ENCODE measurements around the gene CNTNAP2.

Gene CNTNAP2

DNA sequence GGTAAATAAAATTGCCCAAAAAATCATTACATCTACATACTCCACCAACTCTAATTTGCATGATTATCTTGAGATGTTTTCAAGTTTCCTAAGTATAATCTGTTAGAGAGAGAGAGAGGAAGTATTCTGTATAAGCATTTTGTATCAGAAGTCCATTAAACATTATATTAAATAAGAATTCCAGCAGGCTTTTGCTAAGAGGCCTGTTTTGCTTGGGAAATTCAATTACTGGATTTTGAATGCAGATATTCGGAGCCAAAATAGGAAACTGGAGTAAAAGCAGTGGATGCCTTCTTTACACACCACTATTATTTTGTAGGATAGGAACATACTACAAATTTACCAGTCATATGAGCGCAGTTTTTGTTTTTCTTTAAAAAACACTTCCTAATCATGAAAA is 727.8 kb downstream of the CNTNAP2 start:
- H3K27me3 ChIP-seq (ENCODE audit: insufficient read depth, insufficient read length) = no peaks in the 10 kb centered on the region
- H3K9ac ChIP-seq (ENCODE audit: insufficient read length, low read depth) = no peak overlapping the region
- no peaks in the 10 kb centered on the region for H3K9me3 ChIP-seq (ENCODE audit: insufficient read depth, low read length)
- H3K36me3 ChIP-seq (ENCODE audit: insufficient read depth, insufficient read length, low read length) = no peaks in the 10 kb centered on the region
- no peak for TF ChIP-seq SUZ12 (IDR thresholded peaks at IDR 0.05; ENCODE audit: extremely low read depth, insufficient read depth, insufficient read length)
- TF ChIP-seq YY1 (IDR thresholded peaks at IDR 0.05; ENCODE audit: insufficient read depth, insufficient read length) = no peak
- no peak for TF ChIP-seq ZNF274 (IDR thresholded peaks at IDR 0.05; ENCODE audit: low read depth, low read length)
- no peaks in the 10 kb centered on the region for H3K4me1 ChIP-seq (ENCODE audit: insufficient read depth, insufficient read length)
- DNase-seq (ENCODE audit: low read depth, low spot score) = no peak
- H3K4me3 ChIP-seq (ENCODE audit: insufficient read length, low read depth) = no peak overlapping the region

- no peak for DNase-seq (ENCODE audit: low read depth, low spot score)
- Histone ChIP-seq H3K27me3 (ENCODE audit: insufficient read depth, insufficient read length) (no peaks in the 10 kb centered on the region), H3K9ac (ENCODE audit: insufficient read length, low read depth) (no peak overlapping the region), H3K4me1 (ENCODE audit: insufficient read depth, insufficient read length) (no peaks in the 10 kb centered on the region), H3K36me3 (ENCODE audit: insufficient read depth, insufficient read length, low read length) (no peaks in the 10 kb centered on the region), H3K4me3 (ENCODE audit: insufficient read length, low read depth) (no peak overlapping the region), H3K9me3 (ENCODE audit: insufficient read depth, low read length) (no peaks in the 10 kb centered on the region)
- no peak for TF ChIP-seq ZNF274 (IDR thresholded peaks at IDR 0.05; ENCODE audit: low read depth, low read length)
- no peak for TF ChIP-seq YY1 (IDR thresholded peaks at IDR 0.05; ENCODE audit: insufficient read depth, insufficient read length)
- TF ChIP-seq SUZ12 (IDR thresholded peaks at IDR 0.05; ENCODE audit: extremely low read depth, insufficient read depth, insufficient read length) = no peak
Measured at GRCh38 chr7:146858690-146859089, 742.1 kb downstream of the CNTNAP2 start.

DNA sequence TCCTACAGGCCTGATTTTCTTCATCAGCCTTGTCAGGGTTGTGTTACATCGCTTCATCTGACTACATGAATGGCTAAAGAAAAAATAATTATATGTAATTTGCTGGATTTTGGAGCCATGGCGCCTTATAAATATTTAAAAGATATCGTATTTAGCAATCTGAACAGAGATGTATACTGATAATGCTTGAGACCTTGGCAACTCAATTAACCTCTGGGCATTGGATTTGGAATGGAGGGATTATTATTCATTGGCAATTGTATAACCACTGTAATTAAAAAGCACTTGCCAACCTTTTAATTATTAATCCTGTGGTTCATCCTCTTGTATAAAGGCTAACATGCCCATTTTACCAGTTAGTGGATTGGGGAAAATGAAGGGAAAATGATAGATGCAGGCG is 745.1 kb downstream of the CNTNAP2 start:
- Histone ChIP-seq H3K27me3 (ENCODE audit: insufficient read depth, insufficient read length) (no peaks in the 10 kb centered on the region), H3K36me3 (ENCODE audit: insufficient read depth, insufficient read length, low read length) (no peaks in the 10 kb centered on the region), H3K9ac (ENCODE audit: insufficient read length, low read depth) (no peak overlapping the region), H3K9me3 (ENCODE audit: insufficient read depth, low read length) (no peaks in the 10 kb centered on the region), H3K4me3 (ENCODE audit: insufficient read length, low read depth) (no peak overlapping the region), H3K4me1 (ENCODE audit: insufficient read depth, insufficient read length) (no peaks in the 10 kb centered on the region)
- DNase-seq (ENCODE audit: low read depth, low spot score) = no peak
- TF ChIP-seq SUZ12 (IDR thresholded peaks at IDR 0.05; ENCODE audit: extremely low read depth, insufficient read depth, insufficient read length) (no peak), ZNF274 (IDR thresholded peaks at IDR 0.05; ENCODE audit: low read depth, low read length) (no peak), YY1 (IDR thresholded peaks at IDR 0.05; ENCODE audit: insufficient read depth, insufficient read length) (no peak)

DNA sequence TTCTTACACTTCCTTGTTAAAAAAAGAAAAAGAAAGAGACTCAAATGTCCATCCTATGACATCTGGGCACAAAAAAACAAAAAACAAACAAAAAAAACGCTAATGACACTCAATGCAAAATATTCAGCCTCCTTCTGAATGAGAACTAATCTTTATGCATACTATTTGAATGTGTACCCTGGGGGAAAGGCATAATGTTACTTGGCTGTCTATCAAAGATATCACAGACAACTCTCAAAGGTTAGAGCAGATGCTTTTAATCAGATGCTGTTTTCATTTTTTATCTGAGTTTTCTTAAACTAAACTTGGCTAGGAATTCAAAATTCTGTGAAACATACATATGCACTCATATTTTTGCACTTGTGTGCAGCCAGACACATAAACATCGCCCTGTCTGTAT is 745.8 kb downstream of the CNTNAP2 start:
- Histone ChIP-seq H3K4me1 (ENCODE audit: insufficient read depth, insufficient read length) (no peaks in the 10 kb centered on the region), H3K4me3 (ENCODE audit: insufficient read length, low read depth) (no peak overlapping the region), H3K36me3 (ENCODE audit: insufficient read depth, insufficient read length, low read length) (no peaks in the 10 kb centered on the region), H3K27me3 (ENCODE audit: insufficient read depth, insufficient read length) (no peaks in the 10 kb centered on the region), H3K9ac (ENCODE audit: insufficient read length, low read depth) (no peak overlapping the region), H3K9me3 (ENCODE audit: insufficient read depth, low read length) (no peaks in the 10 kb centered on the region)
- DNase-seq (ENCODE audit: low read depth, low spot score) = no peak
- no peak for TF ChIP-seq YY1 (IDR thresholded peaks at IDR 0.05; ENCODE audit: insufficient read depth, insufficient read length)

DNA sequence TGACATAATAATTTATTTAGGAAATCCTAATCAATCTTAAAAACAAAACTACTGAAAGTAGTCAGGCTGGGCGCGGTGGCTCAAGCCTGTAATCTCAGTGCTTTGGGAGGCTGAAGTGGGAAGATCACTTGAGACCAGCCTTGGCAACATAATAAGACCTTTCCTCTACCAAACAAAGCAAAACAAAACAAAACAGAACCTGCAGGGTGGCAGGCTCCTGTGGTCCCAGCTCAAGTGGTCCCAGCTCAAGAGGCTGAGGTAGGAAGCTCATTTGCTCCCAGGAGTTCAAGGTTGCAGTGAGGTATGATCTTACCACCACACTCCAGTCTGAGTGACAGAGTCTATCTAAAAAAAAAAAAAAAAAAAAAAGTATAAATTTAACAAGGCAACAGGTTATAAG is 748.0 kb downstream of the CNTNAP2 start:
- TF ChIP-seq SUZ12 (IDR thresholded peaks at IDR 0.05; ENCODE audit: extremely low read depth, insufficient read depth, insufficient read length) (no peak), YY1 (IDR thresholded peaks at IDR 0.05; ENCODE audit: insufficient read depth, insufficient read length) (no peak), ZNF274 (IDR thresholded peaks at IDR 0.05; ENCODE audit: low read depth, low read length) (no peak)
- Histone ChIP-seq H3K9me3 (ENCODE audit: insufficient read depth, low read length) (no peaks in the 10 kb centered on the region), H3K9ac (ENCODE audit: insufficient read length, low read depth) (no peak overlapping the region), H3K36me3 (ENCODE audit: insufficient read depth, insufficient read length, low read length) (no peaks in the 10 kb centered on the region), H3K4me1 (ENCODE audit: insufficient read depth, insufficient read length) (no peaks in the 10 kb centered on the region), H3K27me3 (ENCODE audit: insufficient read depth, insufficient read length) (no peaks in the 10 kb centered on the region), H3K4me3 (ENCODE audit: insufficient read length, low read depth) (no peak overlapping the region)
- no peak for DNase-seq (ENCODE audit: low read depth, low spot score)

- TF ChIP-seq ZNF274 (IDR thresholded peaks at IDR 0.05; ENCODE audit: low read depth, low read length) (no peak), SUZ12 (IDR thresholded peaks at IDR 0.05; ENCODE audit: extremely low read depth, insufficient read depth, insufficient read length) (no peak), YY1 (IDR thresholded peaks at IDR 0.05; ENCODE audit: insufficient read depth, insufficient read length) (no peak)
- H3K9ac ChIP-seq (ENCODE audit: insufficient read length, low read depth) = no peak overlapping the region
- no peaks in the 10 kb centered on the region for H3K9me3 ChIP-seq (ENCODE audit: insufficient read depth, low read length)
- H3K4me1 ChIP-seq (ENCODE audit: insufficient read depth, insufficient read length) = no peaks in the 10 kb centered on the region
- H3K36me3 ChIP-seq (ENCODE audit: insufficient read depth, insufficient read length, low read length) = no peaks in the 10 kb centered on the region
- H3K27me3 ChIP-seq (ENCODE audit: insufficient read depth, insufficient read length) = no peaks in the 10 kb centered on the region
- H3K4me3 ChIP-seq (ENCODE audit: insufficient read length, low read depth) = no peak overlapping the region
- no peak for DNase-seq (ENCODE audit: low read depth, low spot score)
Measured at GRCh38 chr7:146865696-146866095, 749.1 kb downstream of the CNTNAP2 start.

GRCh38 chr7:146874722-146875121 is 758.1 kb downstream of the CNTNAP2 start:
- no peak overlapping the region for H3K9ac ChIP-seq (ENCODE audit: insufficient read length, low read depth)
- H3K9me3 ChIP-seq (ENCODE audit: insufficient read depth, low read length) = no peaks in the 10 kb centered on the region
- H3K27me3 ChIP-seq (ENCODE audit: insufficient read depth, insufficient read length) = no peaks in the 10 kb centered on the region
- H3K36me3 ChIP-seq (ENCODE audit: insufficient read depth, insufficient read length, low read length) = no peaks in the 10 kb centered on the region
- H3K4me1 ChIP-seq (ENCODE audit: insufficient read depth, insufficient read length) = no peaks in the 10 kb centered on the region
- DNase-seq (ENCODE audit: low read depth, low spot score) = no peak
- TF ChIP-seq YY1 (IDR thresholded peaks at IDR 0.05; ENCODE audit: insufficient read depth, insufficient read length) = no peak
- TF ChIP-seq ZNF274 (IDR thresholded peaks at IDR 0.05; ENCODE audit: low read depth, low read length) = no peak
- TF ChIP-seq SUZ12 (IDR thresholded peaks at IDR 0.05; ENCODE audit: extremely low read depth, insufficient read depth, insufficient read length) = no peak
- no peak overlapping the region for H3K4me3 ChIP-seq (ENCODE audit: insufficient read length, low read depth)
